HEK293T (cell line): ENCODE data around the gene PLCB1.

Experiments used
- BHLHE40 ChIP-seq: fragments of 450-650 bp; IDR thresholded peaks from 2 replicates; pipeline ENCODE4 v1.6.1; 2016; ENCODE audit warnings: mild to moderate bottlenecking, moderate library complexity, borderline replicate concordance
- FOXA1 ChIP-seq: fragments of 450-650 bp; IDR thresholded peaks from 2 replicates; pipeline ENCODE4 v1.6.1; 2016; ENCODE audit warnings: mild to moderate bottlenecking
- FOXK2 ChIP-seq: fragments of 450-650 bp; IDR thresholded peaks from 2 replicates; pipeline ENCODE4 v1.6.1; 2016; ENCODE audit warnings: mild to moderate bottlenecking
- FOXM1 ChIP-seq: fragments of 450-650 bp; IDR thresholded peaks from 2 replicates; pipeline ENCODE4 v1.6.1; 2017; ENCODE audit warnings: mild to moderate bottlenecking, borderline replicate concordance
- NFRKB ChIP-seq: fragments of 450-650 bp; IDR thresholded peaks from 2 replicates; pipeline ENCODE4 v1.6.1; 2016; ENCODE audit warnings: mild to moderate bottlenecking, moderate library complexity
- SP1 ChIP-seq: fragments of 450-650 bp; IDR thresholded peaks from 2 replicates; pipeline ENCODE4 v1.6.1; 2017
- SUZ12 ChIP-seq: fragments of 450-650 bp; IDR thresholded peaks from 2 replicates; pipeline ENCODE4 v1.6.1; 2016; ENCODE audit warnings: mild to moderate bottlenecking
- ZNF384 ChIP-seq: fragments of 450-650 bp; IDR thresholded peaks from 2 replicates; pipeline ENCODE4 v1.6.1; 2016

- TF ChIP-seq BHLHE40, result no peak
- TF ChIP-seq FOXA1, result no peak
- TF ChIP-seq SUZ12, result no peak
- TF ChIP-seq FOXM1, result no peak
- TF ChIP-seq FOXK2, result no peak
- no peak for TF ChIP-seq NFRKB
- TF ChIP-seq ZNF384, result no peak
- no peak for TF ChIP-seq SP1
These were observed 267.9 kb downstream of the PLCB1 start for GRCh38 chr20:8399947-8400346.
